DMS53 treated with DMSO at 0.1 percent for 48 hours (cell line): ENCODE results near the gene NCOA7.
"Not testable (repeated sequence)": the region's sequence is repeated elsewhere in the genome, so short reads cannot be mapped to it uniquely, and the experiment has no call there.

ENCODE experiments used
- DNase-seq: peaks from one replicate; lab custom pipeline; 2025; ENCODE audit not compliant: unreplicated experiment; lab: John Stamatoyannopoulos, UW

Gene NCOA7

DNA sequence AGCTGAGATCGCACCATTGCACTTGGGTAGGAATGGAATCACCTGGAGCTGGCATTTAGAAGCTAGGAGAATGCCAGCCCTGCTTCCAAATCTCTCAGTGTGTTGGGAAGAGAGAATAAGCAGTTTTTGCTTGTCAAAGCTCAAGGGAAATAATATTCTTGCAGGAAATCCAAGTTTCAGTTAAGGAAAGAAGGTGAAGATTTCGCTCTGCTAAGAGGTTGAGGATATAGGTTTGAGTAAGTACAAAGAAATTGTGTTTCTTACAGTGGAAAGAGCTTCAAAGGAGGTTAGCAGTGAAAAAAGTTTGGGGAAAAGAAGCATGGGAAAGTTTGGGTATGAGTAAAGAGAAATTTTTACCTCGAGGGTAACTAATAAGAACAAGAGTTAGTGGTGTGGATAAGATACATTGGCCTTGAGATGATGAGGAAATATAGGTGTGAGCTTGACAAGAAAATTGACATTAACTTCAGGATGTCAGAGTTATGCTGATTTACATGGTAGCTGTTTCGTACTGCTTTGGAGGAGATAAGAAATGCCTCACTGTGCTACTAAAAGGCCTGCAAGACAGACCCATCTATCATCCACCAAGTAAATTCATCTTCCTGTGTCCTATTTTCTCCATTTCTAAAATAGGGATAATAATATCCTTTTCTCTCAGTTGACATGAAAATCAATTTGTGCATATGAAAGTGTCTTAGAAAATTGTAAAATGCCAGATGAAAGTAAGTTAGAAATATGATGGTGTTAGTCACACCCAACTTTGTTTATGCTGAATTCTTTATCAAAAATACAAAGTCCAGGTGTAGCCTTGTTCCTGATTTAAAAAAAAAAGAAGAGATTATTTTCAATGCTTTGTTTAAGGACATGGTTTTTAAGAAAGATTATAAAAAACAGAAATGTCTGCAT, 153.0 kb downstream of the NCOA7 start:
- no peak for DNase-seq

DNA sequence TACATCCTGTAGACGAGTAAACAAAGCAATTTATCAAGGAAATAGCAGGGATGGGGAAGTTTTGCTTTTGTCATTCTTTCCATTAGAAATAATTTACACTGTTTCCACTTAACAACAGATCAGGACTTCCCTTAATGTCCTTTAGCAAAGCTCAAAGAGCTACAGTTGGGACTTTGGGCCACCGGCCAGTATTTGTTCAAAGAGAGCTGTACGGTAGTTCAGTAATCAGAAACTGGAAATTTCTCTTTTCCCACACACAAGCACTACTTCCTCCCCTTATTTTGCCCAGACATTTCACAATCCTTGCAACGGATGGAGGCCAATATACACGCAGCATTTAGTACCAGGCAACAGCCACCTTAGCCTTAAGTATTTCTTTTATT, 153.7 kb downstream of the NCOA7 start:
- peak; percentile 6 for DNase-seq

DNA sequence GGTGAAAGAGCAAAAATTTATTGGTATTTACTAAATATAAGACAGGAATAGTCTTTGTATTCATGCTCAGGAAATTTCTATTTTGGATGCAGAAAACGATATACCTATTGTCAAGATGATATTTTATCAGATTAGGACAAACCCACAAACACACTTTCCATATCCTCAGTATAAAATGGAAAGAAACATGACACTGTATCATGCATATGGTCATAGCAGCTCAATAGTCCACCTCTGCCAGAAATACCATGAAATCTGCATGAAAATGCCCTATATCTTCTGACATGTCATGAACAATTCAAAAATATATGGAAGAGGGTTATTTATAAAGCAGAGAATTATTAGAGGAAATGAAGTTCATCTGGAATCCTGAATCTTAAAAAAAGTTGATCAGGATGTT, 154.1 kb downstream of the NCOA7 start:
- DNase-seq = no peak

DNA sequence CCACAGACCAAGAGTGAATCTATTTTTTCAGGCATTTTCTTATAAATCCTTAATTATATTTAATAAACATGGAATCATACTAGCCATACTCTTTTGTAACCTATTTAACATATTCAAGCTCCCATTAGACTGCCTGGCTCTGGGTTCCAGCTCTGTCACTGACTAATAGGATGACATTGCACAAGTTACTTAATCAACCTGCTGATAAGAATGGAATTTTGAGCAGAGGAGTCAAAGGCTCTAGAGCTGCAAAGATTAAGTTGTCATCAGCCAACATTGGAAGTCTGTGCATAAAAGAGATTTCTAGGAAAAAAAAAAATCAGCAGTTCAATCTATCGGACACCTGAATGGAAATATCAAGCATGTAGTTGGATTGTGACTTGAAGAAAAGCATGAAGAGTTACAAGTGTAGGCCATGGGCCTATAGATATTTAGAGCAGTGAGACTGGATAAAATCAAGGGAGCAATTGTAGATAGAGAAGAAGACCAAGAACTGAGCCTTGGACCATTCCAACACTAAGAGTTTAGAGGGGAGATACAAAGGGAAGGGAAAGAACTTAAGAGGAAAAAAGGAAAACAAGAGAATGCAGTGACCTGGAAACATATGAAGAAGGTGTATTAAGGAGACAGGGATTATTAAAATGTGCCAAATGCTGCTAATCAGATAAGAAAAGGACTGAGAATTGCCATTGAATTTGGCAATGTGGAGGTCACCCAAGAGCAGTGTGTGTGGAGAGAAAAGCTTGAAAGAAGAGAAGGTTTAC, 154.8 kb downstream of the NCOA7 start:
- DNase-seq = no peak

DNA sequence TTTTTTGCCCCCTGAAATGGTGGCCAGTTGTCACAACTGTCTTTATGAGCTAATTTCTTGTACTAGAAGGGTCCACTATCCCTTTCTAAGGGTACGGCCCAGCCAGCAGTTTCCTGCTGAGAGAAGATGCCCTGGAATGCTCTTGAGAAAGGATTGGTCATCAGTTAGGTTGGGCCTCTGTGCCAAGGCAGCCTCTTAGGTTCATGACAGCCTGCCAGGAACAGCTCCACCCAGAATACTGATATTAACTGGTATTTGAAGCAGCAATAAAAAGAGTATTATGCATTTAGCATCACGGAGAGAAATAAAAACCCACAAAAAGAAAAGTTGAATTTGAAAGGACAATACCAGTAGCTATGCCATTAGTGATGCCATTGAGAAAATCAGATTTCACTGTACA, 156.9 kb downstream of the NCOA7 start:
- DNase-seq = no peak

DNA sequence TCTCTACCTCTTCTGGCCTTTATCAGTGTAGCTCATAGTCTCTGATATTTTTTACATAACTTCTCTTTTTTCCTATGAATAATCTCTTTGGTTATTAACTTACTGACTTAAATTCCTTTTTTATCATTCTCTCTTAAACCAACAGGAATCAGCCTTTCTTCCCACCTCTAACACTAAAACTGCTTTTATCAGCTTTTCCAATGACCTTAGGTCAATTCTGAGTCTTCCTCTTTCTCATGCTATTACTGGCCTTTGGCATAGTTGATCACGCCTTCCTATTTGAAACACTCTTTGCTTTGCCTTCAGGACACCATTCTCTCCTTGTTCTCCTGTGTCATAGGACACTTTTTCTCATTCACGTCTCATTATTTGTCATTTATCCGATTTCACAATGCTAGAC, 157.7 kb downstream of the NCOA7 start:
- DNase-seq = no peak

DNA sequence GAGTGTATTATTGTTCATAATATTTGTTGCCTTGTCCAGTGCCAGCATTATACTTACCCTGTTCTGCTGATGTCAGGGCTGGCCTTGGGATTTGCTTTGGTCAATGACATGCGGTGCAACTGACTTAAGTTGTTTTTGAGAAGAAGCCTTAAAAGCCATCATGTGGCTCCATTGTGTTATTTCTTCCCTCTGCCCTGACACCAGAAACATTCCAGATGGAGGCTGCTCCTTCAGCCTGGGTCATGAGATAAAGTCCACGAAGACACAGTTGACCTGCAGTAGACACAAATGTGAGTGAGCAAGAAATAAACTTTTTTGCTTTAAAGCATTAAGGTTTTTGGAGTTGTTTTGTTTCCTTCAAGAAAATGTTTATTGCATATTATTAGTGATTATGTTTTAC, 158.3 kb downstream of the NCOA7 start:
- DNase-seq = no peak

DNA sequence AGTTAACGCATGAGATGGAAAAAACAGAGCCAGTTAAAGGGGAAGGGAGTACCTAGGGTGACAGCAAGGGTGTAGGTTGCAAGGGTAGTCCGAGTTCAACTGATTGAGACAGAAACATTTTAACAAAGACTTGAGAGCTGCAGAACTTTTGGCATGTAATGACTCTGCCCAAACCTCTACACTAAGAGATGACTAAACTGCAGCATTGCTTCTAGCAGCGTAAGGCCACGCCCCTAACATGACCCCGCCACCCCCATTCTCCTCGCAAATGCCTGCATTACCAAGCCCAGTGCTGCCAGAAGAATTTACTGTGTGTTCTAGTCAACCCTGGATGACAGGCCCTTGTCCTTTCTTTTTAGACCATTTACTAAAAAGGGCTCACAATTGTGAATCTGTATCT, 159.5 kb downstream of the NCOA7 start:
- no peak for DNase-seq

DNA sequence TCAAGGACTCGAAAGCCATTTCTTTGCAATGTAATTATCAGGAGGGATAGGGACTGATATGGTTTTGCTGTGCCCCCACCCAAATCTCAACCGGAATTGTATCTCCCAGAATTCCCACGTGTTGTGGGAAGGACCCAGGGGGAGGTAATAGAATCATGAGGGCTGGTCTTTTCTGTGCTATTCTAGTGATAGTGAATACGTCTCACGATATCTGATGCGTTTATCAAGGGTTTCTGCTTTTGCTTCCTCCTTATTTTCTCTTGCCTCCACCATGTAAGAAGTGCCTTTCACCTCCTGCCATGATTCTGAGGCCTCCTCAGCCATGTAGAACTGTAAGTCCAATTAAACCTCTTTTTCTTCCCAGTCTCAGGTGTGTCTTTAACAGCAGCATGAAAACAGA, 160.0 kb downstream of the NCOA7 start:
- not testable (repeated sequence) for DNase-seq

DNA sequence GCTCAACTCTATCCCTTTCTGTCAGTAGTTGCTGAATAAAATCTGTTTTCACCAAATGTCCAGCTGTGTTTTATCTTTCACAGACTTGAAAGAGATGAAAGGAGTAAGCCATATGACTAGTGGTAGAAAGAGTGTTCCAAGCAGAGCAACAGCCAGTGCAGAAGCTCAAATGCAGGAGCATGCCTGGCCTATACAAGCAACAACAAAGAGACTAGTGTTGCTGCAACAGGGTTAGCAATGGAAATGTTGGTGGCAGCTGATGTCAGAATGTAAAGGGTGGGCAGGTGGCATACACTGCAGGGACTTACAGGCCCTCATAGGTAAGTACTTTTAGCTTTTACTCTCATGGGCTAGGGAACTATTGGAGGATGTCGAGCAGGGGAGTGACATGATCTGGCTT, 160.6 kb downstream of the NCOA7 start:
- no peak for DNase-seq

DNA sequence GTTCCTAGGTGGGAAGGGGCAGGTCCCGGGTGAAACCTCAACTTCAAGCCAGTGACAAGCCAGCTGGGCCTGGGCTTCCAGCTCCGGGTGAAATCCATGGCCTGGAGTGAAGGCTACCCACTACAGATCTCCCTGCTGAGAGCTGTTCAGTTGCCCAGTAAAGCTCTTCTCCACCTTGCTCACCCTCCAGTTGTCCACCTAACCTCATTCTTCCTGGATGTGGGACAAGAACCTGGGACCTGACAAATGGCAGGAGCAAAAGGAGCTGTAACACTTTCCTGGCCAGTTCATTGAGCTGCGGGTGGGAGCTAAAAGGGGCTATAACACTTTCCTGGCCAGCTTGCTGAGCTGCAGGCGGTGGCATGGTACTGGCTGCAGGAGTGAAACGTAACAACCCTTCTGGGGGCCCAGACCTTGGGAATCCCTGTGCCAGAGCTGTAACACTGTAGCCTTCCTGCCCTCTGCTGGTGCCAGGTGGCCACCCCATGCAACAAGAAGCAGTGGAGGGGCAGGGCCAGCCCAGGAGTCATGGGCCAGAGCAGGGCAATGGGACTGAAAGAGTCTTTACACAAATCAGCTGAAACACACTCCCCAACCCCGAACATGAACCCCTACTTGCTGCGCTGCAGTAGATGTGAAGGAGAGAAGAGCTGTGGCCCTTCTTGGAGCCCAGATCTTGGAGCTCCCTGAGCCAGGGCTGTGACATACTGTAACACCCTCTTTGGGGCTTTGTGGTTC, 162.2 kb downstream of the NCOA7 start:
- no peak for DNase-seq

DNA sequence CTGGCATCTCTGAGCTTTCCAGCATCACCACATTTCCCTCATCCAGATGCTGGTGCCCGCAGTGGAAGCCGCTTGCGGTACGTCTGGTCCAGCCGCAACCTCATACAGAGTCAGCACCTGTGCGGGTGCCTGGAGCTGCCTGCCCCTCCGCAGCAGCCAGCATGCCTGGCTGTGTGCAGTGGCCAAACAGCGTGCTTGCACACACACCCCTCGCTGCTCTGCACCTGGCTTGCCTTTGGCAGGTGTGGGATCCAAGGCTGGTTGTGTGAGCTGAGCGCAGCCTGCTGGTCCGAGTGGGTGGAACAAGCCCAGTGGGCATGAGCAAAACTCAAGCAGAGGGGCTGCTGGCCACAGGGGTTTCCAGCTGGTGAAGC, 162.7 kb downstream of the NCOA7 start:
- DNase-seq = peak; percentile 56

DNA sequence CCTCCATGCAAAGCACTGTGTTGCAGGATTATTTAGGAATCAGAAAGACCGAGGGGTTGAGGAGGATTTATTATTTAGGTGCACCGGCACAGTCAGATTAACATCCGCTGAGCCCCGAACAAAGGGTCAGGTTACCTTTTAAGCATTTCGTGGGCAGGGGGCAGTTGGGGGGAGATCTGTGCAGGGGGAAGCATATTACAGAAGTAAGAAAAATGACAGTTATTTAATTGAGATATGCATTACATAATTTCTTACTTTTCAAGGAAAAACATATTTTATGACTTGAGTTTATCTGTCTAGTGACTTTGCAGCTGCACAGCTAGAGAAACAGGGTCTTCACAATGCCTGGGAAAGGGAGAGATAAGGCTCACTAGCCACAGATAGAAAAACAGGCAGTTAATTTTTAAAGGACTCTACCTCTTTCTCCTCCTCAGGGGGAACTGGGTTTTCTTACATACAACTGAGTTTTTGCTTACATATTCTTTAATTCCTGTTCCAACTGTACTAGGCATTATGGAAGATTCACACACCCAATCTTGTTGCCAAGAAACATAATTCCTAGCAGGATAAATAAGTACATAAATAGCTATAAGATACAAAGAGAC, 164.1 kb downstream of the NCOA7 start:
- no peak for DNase-seq

DNA sequence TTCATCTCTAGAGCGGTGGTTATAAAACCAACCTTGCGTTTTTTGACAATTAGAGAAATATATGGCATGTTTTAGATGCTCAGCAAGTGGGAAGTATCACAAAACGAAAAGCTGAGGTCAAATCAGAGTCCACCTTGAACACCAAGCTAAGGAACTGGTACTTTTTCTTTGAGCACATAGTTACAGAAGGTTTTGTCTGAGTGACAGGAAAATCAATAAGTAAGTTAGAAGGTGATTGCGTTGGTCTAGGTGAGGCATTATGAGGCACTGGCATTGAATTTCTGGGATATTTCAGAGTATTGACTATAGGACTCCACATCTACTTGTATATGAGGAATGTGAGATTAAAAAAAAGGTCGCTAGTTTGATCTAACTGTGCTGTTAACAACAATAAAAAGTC, 165.2 kb downstream of the NCOA7 start:
- no peak for DNase-seq

DNA sequence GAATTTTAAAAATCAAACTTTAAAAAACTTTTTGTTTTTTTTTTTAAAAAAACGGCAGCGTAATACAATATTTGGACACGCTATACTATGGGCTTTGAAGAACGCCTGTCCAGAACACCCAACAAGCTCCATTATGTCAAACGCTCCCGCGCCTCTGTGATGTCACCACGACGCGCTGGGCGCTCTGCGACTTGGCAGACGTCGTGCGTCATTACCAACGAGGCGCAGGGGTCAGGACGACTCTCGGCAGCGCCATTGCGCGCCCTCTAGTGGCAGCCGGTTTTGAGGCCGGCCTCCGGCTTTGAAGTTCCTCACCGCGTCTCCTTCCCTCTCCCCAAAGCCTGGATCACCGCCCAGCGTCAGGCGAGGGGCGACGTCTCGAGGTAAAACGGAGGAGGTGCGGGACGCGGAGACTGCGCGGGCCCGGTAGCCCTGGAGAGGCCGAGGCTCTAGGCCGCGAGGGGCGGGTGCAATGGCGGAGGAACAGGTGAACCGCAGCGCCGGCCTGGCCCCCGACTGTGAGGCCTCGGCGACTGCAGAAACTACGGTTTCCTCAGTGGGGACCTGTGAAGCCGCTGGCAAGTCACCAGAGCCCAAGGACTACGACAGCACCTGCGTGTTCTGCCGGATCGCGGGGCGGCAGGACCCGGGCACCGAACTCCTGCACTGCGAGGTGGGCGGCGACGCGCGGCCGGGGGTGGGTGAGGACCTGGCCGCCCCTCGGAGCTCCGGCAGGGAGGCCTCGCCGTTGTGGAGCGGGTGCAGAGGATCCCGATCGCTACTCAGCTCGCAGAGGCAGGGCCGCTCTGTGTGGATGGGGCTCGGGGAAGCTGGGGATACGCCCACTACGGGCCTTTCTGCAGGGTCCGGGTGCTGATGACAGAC, 166.0 kb downstream of the NCOA7 start, which contains the start of gene HINT3:
HINT3 (plus strand) TSS at position 265 of the 885 bp plus-strand sequence; CDS start at position 473, 208 bp downstream.
- peak; percentile 84 for DNase-seq

DNA sequence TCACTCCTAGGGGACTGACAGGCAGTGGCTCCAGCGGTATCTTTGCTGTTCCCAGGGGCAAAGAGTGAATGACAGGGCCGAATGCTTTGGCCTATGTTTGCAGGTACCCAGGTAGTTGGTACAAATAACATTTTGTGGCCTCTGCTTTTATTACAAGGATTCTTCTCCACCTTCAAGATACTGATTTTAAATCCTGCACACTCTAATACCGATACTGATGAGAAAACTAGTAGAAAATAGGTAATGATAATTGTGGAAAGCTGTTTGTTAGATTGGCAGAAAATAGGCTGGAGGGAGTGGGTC, 166.6 kb downstream of the NCOA7 start:
- DNase-seq = no peak

DNA sequence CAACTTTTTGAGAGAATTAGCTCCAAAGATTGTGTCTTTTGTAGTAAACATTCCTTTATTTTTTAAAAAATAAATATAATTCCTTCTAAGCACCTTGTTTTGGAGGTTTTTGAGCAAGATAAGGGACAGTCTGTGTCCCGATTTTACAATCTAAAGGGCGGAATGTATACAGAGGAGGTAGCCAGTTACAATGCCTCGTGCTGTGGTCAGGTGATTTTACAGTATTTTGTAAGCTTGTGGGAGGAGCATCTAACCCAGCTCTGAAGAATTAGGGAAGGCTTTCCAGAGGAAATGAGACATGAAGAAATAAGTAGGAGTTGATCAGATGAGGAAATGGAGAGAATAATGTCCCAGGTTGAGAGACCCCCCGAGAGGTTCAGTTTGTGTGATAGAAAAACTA, 167.1 kb downstream of the NCOA7 start:
- DNase-seq = no peak

DNA sequence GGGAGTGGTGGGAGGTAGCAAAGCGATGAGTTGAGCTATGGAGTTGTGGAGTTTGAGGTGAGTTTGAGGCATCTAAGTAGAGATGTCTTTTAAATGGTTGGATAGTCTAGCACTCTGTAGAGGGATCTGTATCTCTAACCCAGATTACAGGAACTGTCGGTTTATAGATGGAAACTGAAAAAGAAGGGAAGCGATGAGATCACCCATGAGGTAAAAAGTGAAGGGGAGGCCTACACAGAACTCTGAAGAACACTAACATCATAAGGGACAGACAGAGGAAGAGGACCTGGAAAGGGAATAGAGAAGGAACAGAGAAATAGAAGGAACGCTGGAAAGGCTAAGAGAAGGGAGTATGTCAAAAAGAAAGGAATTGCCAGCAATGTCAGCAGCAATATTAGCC, 168.3 kb downstream of the NCOA7 start:
- DNase-seq = no peak

DNA sequence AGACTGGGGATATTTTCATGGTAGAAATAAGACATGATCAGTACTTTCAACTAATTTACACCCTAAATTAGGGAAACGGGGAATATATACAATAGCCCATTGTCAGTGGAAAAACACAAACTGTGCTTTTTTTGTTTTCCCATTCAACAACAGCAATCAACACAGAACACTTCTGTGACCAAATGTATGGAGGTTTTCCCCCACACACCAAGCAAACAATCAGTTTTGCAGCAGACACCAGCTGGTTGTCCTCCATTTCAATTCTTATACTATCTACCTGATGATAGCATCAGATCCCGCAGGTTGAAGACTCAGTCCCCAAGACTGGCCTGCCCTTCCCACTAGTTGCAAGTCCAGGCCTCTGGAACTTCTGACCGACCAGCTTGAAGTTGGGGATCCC, 170.4 kb downstream of the NCOA7 start:
- no peak for DNase-seq

DNA sequence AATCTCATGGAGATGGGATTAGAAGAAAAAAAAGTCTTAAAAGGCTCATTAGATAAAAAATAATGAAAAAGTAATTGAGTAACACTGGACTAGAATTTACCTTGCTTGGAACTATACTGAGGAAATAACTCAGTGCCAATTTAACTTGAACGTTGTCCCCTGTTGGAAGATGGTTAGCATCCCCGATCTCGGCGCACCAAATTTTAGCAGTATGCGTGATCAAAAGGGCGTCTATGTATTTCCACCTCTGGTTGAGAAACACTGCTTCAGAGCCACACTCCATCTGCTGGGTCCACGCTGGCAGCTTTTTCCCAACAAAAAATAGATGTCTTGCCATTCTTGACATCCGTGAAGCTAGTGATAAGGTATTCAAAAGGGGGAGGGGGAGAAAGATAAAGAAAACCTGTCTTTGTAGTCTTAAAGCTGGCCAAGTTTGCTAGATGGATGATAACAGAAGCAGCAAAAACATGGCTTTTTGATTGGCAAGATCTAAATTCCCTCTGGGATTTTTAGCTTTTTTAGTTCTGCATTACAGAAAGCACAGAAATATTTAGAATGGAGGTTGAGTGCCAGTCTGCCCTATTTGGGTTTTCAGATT, 172.2 kb downstream of the NCOA7 start:
- no peak for DNase-seq
